CD4-positive, alpha-beta T cell treated with Interleukin-6 at 100 ng/mL for 8 hours (primary cell): ENCODE measurements around the gene ALK.

Experiments used
- DNase-seq: peaks from one replicate; pipeline ENCODE4 v3.0.0-alpha.2; 2020; ENCODE audit warnings: mixed read lengths, low spot score

Gene ALK

GRCh38 chr2:29921560-29921915, at the start of gene ALK:
ALK (minus strand) TSS chr2:29921586; CDS start chr2:29920659, 927 bp downstream.
- DNase-seq: peak; percentile 16

GRCh38 chr2:29966266-29966665, 44.9 kb upstream of the ALK start:
- DNase-seq: no peak

GRCh38 chr2:29963972-29964570, 42.7 kb upstream of the ALK start:
- no peak for DNase-seq

- DNase-seq: no peak
Measured at GRCh38 chr2:29962922-29963321, 41.5 kb upstream of the ALK start.

- DNase-seq: no peak
Measured at GRCh38 chr2:29954316-29954715, 32.9 kb upstream of the ALK start.

GRCh38 chr2:29952973-29953372, 31.6 kb upstream of the ALK start:
- no peak for DNase-seq

- no peak for DNase-seq
Measured at GRCh38 chr2:29951576-29951975, 30.2 kb upstream of the ALK start.

GRCh38 chr2:29950481-29950880, 29.1 kb upstream of the ALK start:
- no peak for DNase-seq

- no peak for DNase-seq
Measured at GRCh38 chr2:29949042-29949441, 27.7 kb upstream of the ALK start.

- DNase-seq: no peak
Measured at GRCh38 chr2:29946505-29946904, 25.1 kb upstream of the ALK start.

- no peak for DNase-seq
Measured at GRCh38 chr2:29942711-29943110, 21.3 kb upstream of the ALK start.

- no peak for DNase-seq
Measured at GRCh38 chr2:29940706-29941105, 19.3 kb upstream of the ALK start.

- DNase-seq: no peak
Measured at GRCh38 chr2:29936020-29936419, 14.6 kb upstream of the ALK start.

GRCh38 chr2:29931818-29932217, 10.4 kb upstream of the ALK start:
- no peak for DNase-seq

- DNase-seq: peak; percentile 8
Measured at GRCh38 chr2:29923110-29923721, 1.8 kb upstream of the ALK start.

- DNase-seq: no peak
Measured at GRCh38 chr2:29922605-29923004, 1.2 kb upstream of the ALK start.

GRCh38 chr2:29920631-29921559, 491 bp downstream of the ALK start:
- no peak for DNase-seq

- DNase-seq: no peak
Measured at GRCh38 chr2:29920130-29920577, 1.2 kb downstream of the ALK start.

- no peak for DNase-seq
Measured at GRCh38 chr2:29918941-29919340, 2.4 kb downstream of the ALK start.

GRCh38 chr2:29917781-29918180, 3.6 kb downstream of the ALK start:
- DNase-seq: no peak

- no peak for DNase-seq
Measured at GRCh38 chr2:29916571-29916970, 4.8 kb downstream of the ALK start.

- no peak for DNase-seq
Measured at GRCh38 chr2:29910960-29911359, 10.4 kb downstream of the ALK start.

- no peak for DNase-seq
Measured at GRCh38 chr2:29910465-29910864, 10.9 kb downstream of the ALK start.
